Adrenal gland (tissue), 12 donors: ENCODE measurements around the gene KNTC1. TPM values are rescaled to one million over a fixed set of nuclear protein-coding genes. Genes with fewer than 3 reads are reported as not detected.

Experiments
- DNase-seq, 7 donors: peaks; one replicate each; pipeline ENCODE4 v3.0.0-alpha.2; 2019 to 2020
- H3K27ac ChIP-seq, 5 donors: fragments of 200-600 bp; sonication (generic) in 4 of 5; 1 replicate in 3 of 5; 2 replicates in 2 of 5; pipeline versions ENCODE4 v1.5.1 to v1.8.0; 2016 to 2020; ENCODE audit warnings: mild to moderate bottlenecking in 1 of 5
- H3K27me3 ChIP-seq: fragments of 200-600 bp; 2 replicates; pipeline ENCODE4 v1.8.0; 2021
- H3K36me3 ChIP-seq, 2 donors: fragments of 200-600 bp; replicated peaks in 1 of 2; 1 replicate in 1 of 2; 2 replicates in 1 of 2; pipeline versions ENCODE4 v1.5.1 to v1.8.0; 2018 to 2022
- H3K4me1 ChIP-seq, 2 donors: fragments of 200-600 bp; replicated peaks in 1 of 2; 1 replicate in 1 of 2; 2 replicates in 1 of 2; pipeline versions ENCODE4 v1.5.1 to v1.8.0; 2018 to 2021
- H3K4me3 ChIP-seq, 4 donors: fragments of 200-600 bp; sonication (generic) in 3 of 4; one replicate each; pipeline ENCODE4 v1.5.1; 2016 to 2018
- H3K9me3 ChIP-seq, 3 donors: fragments of 200-600 bp; sonication (generic) in 1 of 3; replicated peaks in 1 of 3; 1 replicate in 2 of 3; 2 replicates in 1 of 3; pipeline versions ENCODE4 v1.5.1 to v1.8.0; 2016 to 2021
- POLR2A ChIP-seq, 2 donors: fragments of 450-650 bp; IDR thresholded peaks; one replicate each; pipeline ENCODE4 v1.6.1; 2017; ENCODE audit warnings: antibody characterized with exemption in 2 of 2, mild to moderate bottlenecking in 2 of 2, moderate library complexity in 1 of 2
- WGBS, 4 donors: extraction: QIAGEN DNeasy Blood & Tissue Kit in 2 of 4; methylation state at CpG; one replicate each; pipeline versions ENCODE4 v1.1.5 to v1.1.7; 2013 to 2017; 5-methylcytosine and 5-hydroxymethylcytosine counted together
- intact Hi-C, 2 donors: fragments of 100-400 bp; cut with DNase I; formaldehyde crosslinking; loops; one replicate each; pipeline versions ENCODE4 v1.14.1 to v1.15.0; 2022 to 2023
- polyA plus RNA-seq, 3 donors: library from polyadenylated mRNA; stranded (reverse); fragments of 200-250 nt in 2 of 3; fragments of 350-450 nt in 1 of 3; fragmentation: Illumina TruSeq in 1 of 3; extraction: RNeasy Lipid Tissue Mini Kit (QIAGEN cat#74804) in 1 of 3; gene quantifications; one replicate each; pipeline ENCODE4 v1.2.3, GENCODE V29; 2013 to 2014
- total RNA-seq, 9 donors: library from RNA; depleted of rRNA in 4 of 9; stranded (reverse); fragments of >200 nt in 4 of 9; fragments of 120-200 nt in 1 of 9; fragmentation: NEBNext Ultra II Directional in 1 of 9; extraction: Animal tissue kit (Norgen Biotek cat#: 25700) in 1 of 9; gene quantifications; one replicate each; pipeline versions ENCODE4 v1.1.0 to v1.2.4, GENCODE V29; 2013 to 2023
- TF ChIP-seq, protein P1 (sequence below), 6 experiments: fragments of 450-650 bp in 4 of 6; fragments of 200-600 bp in 2 of 6; sonication (generic) in 1 of 6; IDR thresholded peaks; 1 replicate in 5 of 6; 2 replicates in 1 of 6; pipeline versions ENCODE4 v1.5.1 to v1.8.0; 2016 to 2021; ENCODE audit warnings: antibody characterized with exemption in 6 of 6, mild to moderate bottlenecking in 2 of 6, moderate library complexity in 1 of 6
- donor health status: healthy with polysubstance abuse.
- donor health status: Bipolar disorder and iron deficiency.
- donor health status: DM: yes; HTN: yes; CAD: no.
- donor health status: DM: no; HTN: no; CAD: no.
- donor health status: DM: no; HTN: no; CAD: no.
- donor health status: DM: yes; HTN: yes; CAD: no.

Gene KNTC1
- total and polyA plus RNA-seq, 12 donors: 5.7 to 38.5 (median 13.8) TPM

GRCh38 chr12:122610207-122610606 is 83.2 kb downstream of the KNTC1 start:
- Histone ChIP-seq H3K27me3 (no peaks in the 10 kb centered on the region), H3K36me3 (no peaks in the 10 kb centered on the region), H3K27ac (peak overlapping the region in 1 of 5 donors; percentile 6), H3K4me3 (no peak overlapping the region), H3K9me3 (no peaks in the 10 kb centered on the region), H3K4me1 (peaks cover 7 to 13% of the 10 kb centered on the region in 2 donors)
- DNase-seq: peak in 3 of 7 donors; percentile 26 to 35 (median 32)
- WGBS, 4 donors: 76 to 86% (median 78%) methylated on average over 5 of the region's 5 CpGs
- intact Hi-C loops: no loop called here
- no peak for TF ChIP-seq POLR2A (IDR thresholded peaks at IDR 0.05)

- intact Hi-C loops: no loop called here
- Histone ChIP-seq H3K9me3 (no peaks in the 10 kb centered on the region), H3K4me3 (no peak overlapping the region), H3K36me3 (no peaks in the 10 kb centered on the region), H3K4me1 (peaks cover 7 to 13% of the 10 kb centered on the region in 2 donors), H3K27me3 (no peaks in the 10 kb centered on the region), H3K27ac (no peak overlapping the region)
- no peak for DNase-seq
- WGBS, 4 donors: 88 to 94% (median 90%) methylated on average over 2 of the region's 2 CpGs
- TF ChIP-seq POLR2A (IDR thresholded peaks at IDR 0.05): no peak
- TF ChIP-seq, protein P1, sequence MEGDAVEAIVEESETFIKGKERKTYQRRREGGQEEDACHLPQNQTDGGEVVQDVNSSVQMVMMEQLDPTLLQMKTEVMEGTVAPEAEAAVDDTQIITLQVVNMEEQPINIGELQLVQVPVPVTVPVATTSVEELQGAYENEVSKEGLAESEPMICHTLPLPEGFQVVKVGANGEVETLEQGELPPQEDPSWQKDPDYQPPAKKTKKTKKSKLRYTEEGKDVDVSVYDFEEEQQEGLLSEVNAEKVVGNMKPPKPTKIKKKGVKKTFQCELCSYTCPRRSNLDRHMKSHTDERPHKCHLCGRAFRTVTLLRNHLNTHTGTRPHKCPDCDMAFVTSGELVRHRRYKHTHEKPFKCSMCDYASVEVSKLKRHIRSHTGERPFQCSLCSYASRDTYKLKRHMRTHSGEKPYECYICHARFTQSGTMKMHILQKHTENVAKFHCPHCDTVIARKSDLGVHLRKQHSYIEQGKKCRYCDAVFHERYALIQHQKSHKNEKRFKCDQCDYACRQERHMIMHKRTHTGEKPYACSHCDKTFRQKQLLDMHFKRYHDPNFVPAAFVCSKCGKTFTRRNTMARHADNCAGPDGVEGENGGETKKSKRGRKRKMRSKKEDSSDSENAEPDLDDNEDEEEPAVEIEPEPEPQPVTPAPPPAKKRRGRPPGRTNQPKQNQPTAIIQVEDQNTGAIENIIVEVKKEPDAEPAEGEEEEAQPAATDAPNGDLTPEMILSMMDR (IDR thresholded peaks at IDR 0.05): no peak
These were observed 83.9 kb downstream of the KNTC1 start for GRCh38 chr12:122610911-122611310.

DNA sequence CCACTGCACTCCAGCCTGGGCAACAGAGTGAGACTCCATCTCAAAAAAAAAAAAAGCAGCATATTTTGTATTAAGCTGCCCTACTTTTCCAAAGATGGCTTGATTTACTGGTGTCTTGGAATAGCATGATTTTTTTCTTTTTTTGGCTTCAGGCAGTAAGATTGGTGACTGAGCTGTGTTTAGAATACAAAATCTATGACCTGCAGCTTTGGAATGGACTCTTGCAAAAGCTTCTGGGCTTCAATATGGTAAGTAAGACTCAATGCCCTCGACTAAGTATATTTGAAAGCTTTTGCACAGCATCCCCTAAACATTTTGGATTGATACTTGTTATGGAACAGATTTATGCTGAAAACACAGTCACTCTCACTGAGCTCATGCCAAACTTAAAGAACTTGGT is 87.8 kb downstream of the KNTC1 start:
- Histone ChIP-seq H3K36me3 (no peaks in the 10 kb centered on the region), H3K27me3 (no peaks in the 10 kb centered on the region), H3K4me1 (peaks cover 7 to 13% of the 10 kb centered on the region in 2 donors), H3K9me3 (no peaks in the 10 kb centered on the region), H3K27ac (no peak overlapping the region), H3K4me3 (no peak overlapping the region)
- no peak for TF ChIP-seq POLR2A (IDR thresholded peaks at IDR 0.05)
- TF ChIP-seq, protein P1 (IDR thresholded peaks at IDR 0.05): no peak
- 78 to 92% (median 80%) methylated on average over 1 of the region's 1 CpG for WGBS, 4 donors
- intact Hi-C loops: no loop called here
- DNase-seq: no peak

DNA sequence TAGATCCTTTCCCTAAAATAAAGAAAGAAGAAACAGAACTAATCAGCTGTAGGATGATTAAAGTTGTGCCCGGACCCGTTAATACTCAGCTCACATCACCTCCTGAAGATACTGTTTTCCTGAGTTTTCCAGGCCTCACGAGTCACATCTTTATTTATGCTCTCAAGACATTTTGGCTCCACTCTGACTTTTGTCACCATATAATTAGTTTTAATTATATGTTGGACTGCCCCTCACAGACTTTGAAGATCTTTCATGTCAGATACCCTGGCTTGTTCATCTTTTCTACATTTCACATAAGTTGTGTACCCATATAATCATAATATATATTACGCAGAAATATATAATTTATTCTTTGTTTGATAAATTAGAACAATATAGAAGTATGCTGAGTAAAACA is 88.7 kb downstream of the KNTC1 start:
- Histone ChIP-seq H3K27me3 (no peaks in the 10 kb centered on the region), H3K27ac (no peak overlapping the region), H3K36me3 (no peaks in the 10 kb centered on the region), H3K9me3 (no peaks in the 10 kb centered on the region), H3K4me3 (no peak overlapping the region), H3K4me1 (peaks cover 0 to 13% of the 10 kb centered on the region in 2 donors)
- 71 to 84% (median 82%) methylated on average over 4 of the region's 4 CpGs for WGBS, 4 donors
- intact Hi-C loops: no loop called here
- TF ChIP-seq POLR2A (IDR thresholded peaks at IDR 0.05): no peak
- TF ChIP-seq, protein P1 (IDR thresholded peaks at IDR 0.05): no peak
- DNase-seq: no peak

- intact Hi-C loops: loop anchor here in 1 of 2 donors (5.0 kb wide), 1 partner anchor 117 kb away; the partner anchor contains the start of gene DENR
- Histone ChIP-seq H3K27ac (no peak overlapping the region), H3K9me3 (no peaks in the 10 kb centered on the region), H3K4me1 (no peaks in the 10 kb centered on the region), H3K4me3 (no peak overlapping the region), H3K27me3 (no peaks in the 10 kb centered on the region), H3K36me3 (no peaks in the 10 kb centered on the region)
- WGBS, 4 donors: 79 to 88% (median 85%) methylated on average over 5 of the region's 5 CpGs
- no peak for TF ChIP-seq POLR2A (IDR thresholded peaks at IDR 0.05)
- TF ChIP-seq, protein P1 (IDR thresholded peaks at IDR 0.05): no peak
- no peak for DNase-seq
These were observed 108.4 kb downstream of the KNTC1 start for GRCh38 chr12:122635471-122635870.
